PC-9 (cell line): ENCODE measurements around the gene LBP. TPM values are rescaled to one million over a fixed set of nuclear protein-coding genes. Genes with fewer than 3 reads are reported as not detected.

Experiments used
- BruUV-seq: library from RNA; stranded (reverse); fragments of 400-500 nt; replicated peaks from 2 replicates; lab custom pipeline; 2021; lab: Mats Ljungman, UMichigan
- CTCF ChIA-PET: fragments of 300-600 bp; sonication (Branson Sonifier 250); formaldehyde crosslinking; loops from one replicate; lab custom pipeline; 2022; ENCODE audit warnings: antibody characterized with exemption; lab: Charles Lee
- POLR2A ChIA-PET: fragments of 300-600 bp; sonication (Branson Sonifier 250); formaldehyde crosslinking; loops from one replicate; lab custom pipeline; 2022; ENCODE audit warnings: antibody characterized with exemption; ENCODE audit not compliant: unreplicated experiment; lab: Charles Lee
- DNase-seq, 2 experiments: peaks; one replicate each; pipeline versions ENCODE4 v3.0.0 to v3.0.0-alpha.2; 2015 to 2022; ENCODE audit warnings: mixed read lengths in 1 of 2
- H2AFZ ChIP-seq: fragments of 200-600 bp; sonication (generic); 2 replicates; pipeline ENCODE4 v1.8.1; 2017; ENCODE audit warnings: antibody characterized with exemption
- H3F3A ChIP-seq: fragments of 200-600 bp; sonication (generic); 2 replicates; pipeline ENCODE4 v1.8.1; 2017; ENCODE audit warnings: antibody characterized with exemption, mild to moderate bottlenecking, low read depth; ENCODE audit not compliant: insufficient read depth
- H3K27ac ChIP-seq: fragments of 200-600 bp; sonication (generic); 2 replicates; pipeline ENCODE4 v1.6.1; 2016; ENCODE audit warnings: mixed run types
- H3K27me3 ChIP-seq: fragments of 200-600 bp; sonication (generic); 2 replicates; pipeline ENCODE4 v1.6.1; 2016; ENCODE audit warnings: low read depth, mixed run types; ENCODE audit not compliant: insufficient read depth
- H3K36me3 ChIP-seq: fragments of 200-600 bp; sonication (generic); 2 replicates; pipeline ENCODE4 v1.6.1; 2016; ENCODE audit warnings: low read depth, mixed run types
- H3K4me1 ChIP-seq: fragments of 200-600 bp; sonication (generic); replicated peaks from 2 replicates; pipeline ENCODE4 v1.6.1; 2016; ENCODE audit warnings: mixed run types; ENCODE audit not compliant: insufficient read depth
- H3K4me2 ChIP-seq: fragments of 200-600 bp; sonication (generic); 2 replicates; pipeline ENCODE4 v1.6.1; 2017; ENCODE audit warnings: mixed run types
- H3K4me3 ChIP-seq: fragments of 200-600 bp; sonication (generic); 2 replicates; pipeline ENCODE4 v1.6.1; 2016; ENCODE audit warnings: mixed run types
- H3K79me2 ChIP-seq: fragments of 200-600 bp; sonication (generic); 2 replicates; pipeline ENCODE4 v1.6.1; 2017; ENCODE audit warnings: low read depth, mixed run types
- H3K9me2 ChIP-seq: fragments of 200-600 bp; sonication (generic); 2 replicates; pipeline ENCODE4 v1.8.1; 2017; ENCODE audit warnings: mild to moderate bottlenecking; ENCODE audit not compliant: insufficient read depth
- H3K9me3 ChIP-seq: fragments of 200-600 bp; sonication (generic); 2 replicates; pipeline ENCODE4 v1.8.1; 2016; ENCODE audit warnings: low read depth; ENCODE audit not compliant: insufficient read depth
- H4K20me1 ChIP-seq: fragments of 200-600 bp; sonication (generic); 2 replicates; pipeline ENCODE4 v1.8.1; 2017; ENCODE audit not compliant: insufficient read depth
- CTCF ChIP-seq: fragments of 200-600 bp; sonication (generic); conservative IDR thresholded peaks from 2 replicates; pipeline ENCODE4 v1.6.1; 2017; ENCODE audit warnings: mixed run types, antibody characterized with exemption, mild to moderate bottlenecking, moderate library complexity
- EZH2 ChIP-seq: fragments of 200-600 bp; sonication (generic); IDR thresholded peaks from 2 replicates; pipeline ENCODE4 v1.8.0; 2017; ENCODE audit warnings: antibody characterized with exemption, low read depth
- intact Hi-C: fragments of 100-400 bp; cut with micrococcal nuclease; formaldehyde crosslinking; loops from one replicate; pipeline ENCODE4 v1.10.0; 2022; ENCODE audit not compliant: unreplicated experiment
- total RNA-seq: library from RNA; stranded (reverse); gene quantifications from 2 replicates; pipeline ENCODE4 v1.2.3, GENCODE V29; 2021

LBP gene
- total RNA-seq, 1 experiment from 2014 or later = not detected

DNA sequence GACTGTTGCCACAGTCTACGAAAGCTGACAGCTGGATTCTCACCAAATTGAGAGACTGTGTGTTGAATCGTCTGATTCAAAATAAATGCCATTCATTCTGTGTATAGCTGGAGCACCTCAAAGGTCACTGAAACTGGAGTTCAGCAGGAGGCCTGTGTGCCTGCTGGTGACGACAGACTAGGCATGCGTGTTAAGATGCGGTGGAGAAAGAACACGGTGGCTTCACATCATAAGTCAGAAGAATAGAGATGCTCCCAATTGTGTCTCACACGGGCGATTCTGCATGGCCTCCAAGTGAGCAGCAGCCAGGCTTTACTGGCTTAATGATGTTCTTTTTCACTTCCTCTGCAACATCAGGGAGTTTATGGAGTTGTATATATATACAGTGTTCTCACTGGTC is 56.5 kb downstream of the LBP start:
- no peak for DNase-seq
- Histone ChIP-seq H3K36me3 (no peaks in the 10 kb centered on the region), H3K27ac (no peak overlapping the region), H3K4me3 (no peak overlapping the region), H3K4me1 (no peaks in the 10 kb centered on the region), H3F3A (no peaks in the 10 kb centered on the region), H3K27me3 (no peaks in the 10 kb centered on the region), H3K9me3 (no peaks in the 10 kb centered on the region), H3K9me2 (no peaks in the 10 kb centered on the region), H2AFZ (no peak overlapping the region), H3K4me2 (no peak overlapping the region), H4K20me1 (no peaks in the 10 kb centered on the region), H3K79me2 (no peaks in the 10 kb centered on the region)
- BruUV-seq = no TSS peak
- intact Hi-C loops = loop anchor here (10.0 kb wide), 1 partner anchor 1208 kb away; no protein-coding TSS in a partner anchor
- ChIA-PET POLR2A (no interaction called here), CTCF (no interaction called here)
- TF ChIP-seq EZH2 (no peak), CTCF (no peak)

DNA sequence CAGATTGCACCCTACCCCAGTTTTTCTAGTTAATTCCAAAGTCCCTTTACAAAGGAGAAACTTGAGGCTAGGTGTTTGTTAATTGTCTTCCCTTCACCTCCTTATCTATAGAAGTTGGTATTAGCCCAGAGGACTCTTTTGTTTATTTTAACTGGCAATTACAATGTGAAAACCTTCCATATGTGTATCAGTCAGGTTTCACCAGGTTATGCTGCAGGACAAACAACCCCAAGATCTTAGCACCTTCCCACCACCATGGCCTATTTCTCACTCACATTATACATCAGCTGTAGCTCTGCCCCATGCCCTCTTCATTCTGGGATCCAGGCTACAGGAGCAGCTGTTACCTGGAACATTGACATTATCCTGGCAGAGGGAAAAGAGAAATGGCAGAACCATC is 57.7 kb downstream of the LBP start:
- ChIA-PET CTCF (no interaction called here), POLR2A (no interaction called here)
- intact Hi-C loops = loop anchor here (10.0 kb wide), 1 partner anchor 1209 kb away; no protein-coding TSS in a partner anchor
- TF ChIP-seq EZH2 (no peak), CTCF (no peak)
- H4K20me1 ChIP-seq = no peaks in the 10 kb centered on the region
- no peaks in the 10 kb centered on the region for H3K36me3 ChIP-seq
- no peak overlapping the region for H3K27ac ChIP-seq
- no peaks in the 10 kb centered on the region for H3K9me3 ChIP-seq
- BruUV-seq = no TSS peak
- H3K79me2 ChIP-seq = no peaks in the 10 kb centered on the region
- H3K4me1 ChIP-seq = no peaks in the 10 kb centered on the region
- DNase-seq = no peak
- no peaks in the 10 kb centered on the region for H3K9me2 ChIP-seq
- H3F3A ChIP-seq = no peaks in the 10 kb centered on the region
- no peak overlapping the region for H2AFZ ChIP-seq
- H3K27me3 ChIP-seq = no peaks in the 10 kb centered on the region
- no peak overlapping the region for H3K4me2 ChIP-seq
- no peak overlapping the region for H3K4me3 ChIP-seq

- DNase-seq = no peak
- CTCF ChIA-PET = interaction anchor here (0.6 kb wide), 1 partner anchor 14 kb away, joined by 4 read pairs; no protein-coding TSS in a partner anchor
- intact Hi-C loops = loop anchor here (5.0 to 10.0 kb wide), 4 partner anchors 238 to 1210 kb away; partner anchors contain the start of gene TGM2
Measured at GRCh38 chr20:38405132-38405531, 58.9 kb downstream of the LBP start.

More at GRCh38 chr20:38405132-38405531, 58.9 kb downstream of the LBP start:
- H2AFZ ChIP-seq = no peak overlapping the region
- no peaks in the 10 kb centered on the region for H3K9me2 ChIP-seq
- H3K9me3 ChIP-seq = no peaks in the 10 kb centered on the region
- TF ChIP-seq EZH2 (no peak), CTCF (no peak)
- no peaks in the 10 kb centered on the region for H3K36me3 ChIP-seq
- H4K20me1 ChIP-seq = no peaks in the 10 kb centered on the region
- H3F3A ChIP-seq = no peaks in the 10 kb centered on the region
- no TSS peak for BruUV-seq
- no peak overlapping the region for H3K27ac ChIP-seq
- H3K4me2 ChIP-seq = no peak overlapping the region
- no peaks in the 10 kb centered on the region for H3K4me1 ChIP-seq
- POLR2A ChIA-PET = no interaction called here
- H3K79me2 ChIP-seq = no peaks in the 10 kb centered on the region
- H3K4me3 ChIP-seq = no peak overlapping the region
- H3K27me3 ChIP-seq = no peaks in the 10 kb centered on the region
